Panc1 (cell line): ENCODE data around the gene SOX8. TPM values are rescaled to one million over a fixed set of nuclear protein-coding genes. Genes with fewer than 3 reads are reported as not detected.

Experiments used
- ATAC-seq: fragments of 200-7000 bp; cut with Tn5 transposase; 2 replicates; pipeline ENCODE4 v1.9.1; 2020; ENCODE audit warnings: mild to moderate bottlenecking, moderate library complexity
- BruUV-seq: library from RNA; stranded (reverse); fragments of 400-500 nt; replicated peaks from 2 replicates; lab custom pipeline; 2021; lab: Mats Ljungman, UMichigan
- CTCF ChIA-PET: fragments of 300-600 bp; sonication (Branson Sonifier 250); formaldehyde crosslinking; loops from one replicate; lab custom pipeline; 2022; ENCODE audit warnings: antibody characterized with exemption; lab: Charles Lee
- POLR2A ChIA-PET: fragments of 300-600 bp; sonication (Branson Sonifier 250); formaldehyde crosslinking; loops from one replicate; lab custom pipeline; 2022; ENCODE audit warnings: antibody characterized with exemption; lab: Charles Lee
- DNase-seq: peaks from one replicate; pipeline ENCODE4 v3.0.0-alpha.2; 2010; ENCODE audit warnings: low read depth, low spot score
- H3K27ac ChIP-seq: 2 replicates; pipeline ENCODE4 v1.5.1; 2011; ENCODE audit warnings: mild to moderate bottlenecking, low read length, inconsistent platforms
- H3K27me3 ChIP-seq: fragments of 200-500 bp; sonication (Bioruptor generic); 2 replicates; pipeline ENCODE4 v1.6.0; 2014; ENCODE audit warnings: low read length, inconsistent platforms; ENCODE audit not compliant: control insufficient read depth, insufficient read depth
- H3K36me3 ChIP-seq: fragments of 200-500 bp; sonication (Bioruptor generic); 2 replicates; pipeline ENCODE4 v1.5.1; 2014; ENCODE audit warnings: inconsistent platforms, mild to moderate bottlenecking, low read length, moderate library complexity; ENCODE audit not compliant: control insufficient read depth, insufficient read depth
- H3K4me1 ChIP-seq: 2 replicates; pipeline ENCODE4 v1.5.1; 2011; ENCODE audit warnings: inconsistent platforms, mild to moderate bottlenecking, low read length, moderate library complexity; ENCODE audit not compliant: control insufficient read depth, insufficient read depth
- H3K4me3 ChIP-seq, 2 experiments: 2 replicates each; pipeline ENCODE4 v1.5.1; 2011 to 2012; ENCODE audit warnings: low read depth in 2 of 2, low read length in 2 of 2, mild to moderate bottlenecking in 2 of 2, inconsistent platforms in 1 of 2, moderate library complexity in 1 of 2
- H3K9me3 ChIP-seq: fragments of 200-500 bp; sonication (Bioruptor generic); 2 replicates; pipeline ENCODE4 v1.5.1; 2014; ENCODE audit warnings: low read depth, mild to moderate bottlenecking, inconsistent platforms, low read length, moderate library complexity; ENCODE audit not compliant: control insufficient read depth, insufficient read depth
- CTCF ChIP-seq: fragments of 450-650 bp; IDR thresholded peaks from 2 replicates; pipeline ENCODE4 v1.5.1; 2017; ENCODE audit warnings: mild to moderate bottlenecking
- POLR2AphosphoS5 ChIP-seq: IDR thresholded peaks from 2 replicates; pipeline ENCODE4 v1.6.1; 2012; ENCODE audit warnings: mild to moderate bottlenecking, low read depth, low read length, moderate library complexity
- REST ChIP-seq, 2 experiments: IDR thresholded peaks; 2 replicates each; pipeline ENCODE4 v1.6.1; 2011 to 2012; ENCODE audit warnings: low read depth in 2 of 2, control low read depth in 1 of 2, low read length in 1 of 2, mild to moderate bottlenecking in 1 of 2, moderate library complexity in 1 of 2; ENCODE audit not compliant: insufficient read depth in 1 of 2
- SIN3A ChIP-seq: IDR thresholded peaks from 2 replicates; pipeline ENCODE4 v1.6.1; 2012; ENCODE audit warnings: low read depth, mild to moderate bottlenecking, low read length, moderate library complexity, borderline replicate concordance; ENCODE audit not compliant: insufficient read depth
- TCF7L2 ChIP-seq: IDR thresholded peaks from 2 replicates; pipeline ENCODE4 v1.6.1; 2011; ENCODE audit warnings: mild to moderate bottlenecking, low read depth, low read length, inconsistent platforms
- in situ Hi-C: cut with HindIII; loops from 2 replicates; pipeline ENCODE4 v1.10.0; 2016; ENCODE audit warnings: low sequenced_read_pairs, low pct_unique_long_range_greater_than_20kb
- intact Hi-C: fragments of 100-400 bp; cut with micrococcal nuclease; formaldehyde crosslinking; loops from one replicate; pipeline ENCODE4 v1.10.0; 2022; ENCODE audit not compliant: unreplicated experiment
- total RNA-seq: library from RNA; stranded (reverse); gene quantifications from one replicate; pipeline ENCODE4 v1.2.1, GENCODE V29; 2021; ENCODE audit not compliant: unreplicated experiment

Gene SOX8
- total RNA-seq, 1 experiment from 2014 or later = 1.8 TPM

- Histone ChIP-seq H3K27ac (no peak overlapping the region), H3K36me3 (no peaks in the 10 kb centered on the region), H3K27me3 (no peaks in the 10 kb centered on the region; the same call in 1 of the 2 replicates), H3K4me1 (peaks cover 11% of the 10 kb centered on the region), H3K9me3 (no peaks in the 10 kb centered on the region), H3K4me3 (no peak overlapping the region)
- in situ Hi-C loops (no loop called here), intact Hi-C loops (no loop called here)
- CTCF ChIA-PET = no interaction called here
- no TSS peak for BruUV-seq
- ATAC-seq = no peak
- DNase-seq = no peak
- POLR2A ChIA-PET = no interaction called here
- TF ChIP-seq SIN3A (no peak), REST (IDR thresholded peaks at IDR 0.05; ENCODE audit: insufficient read depth in 1 of 2, low read depth in 2 of 2, low read length in 1 of 2) (no peak), TCF7L2 (no peak), CTCF (no peak), POLR2AphosphoS5 (no peak)
Observed at GRCh38 chr16:995087-995486, 13.5 kb downstream of the SOX8 start.

- intact Hi-C loops = no loop called here
- Histone ChIP-seq H3K36me3 (no peaks in the 10 kb centered on the region), H3K9me3 (no peaks in the 10 kb centered on the region), H3K4me1 (peaks cover 11% of the 10 kb centered on the region), H3K4me3 (no peak overlapping the region), H3K27me3 (no peaks in the 10 kb centered on the region; the same call in 1 of the 2 replicates), H3K27ac (no peak overlapping the region)
- BruUV-seq = no TSS peak
- ATAC-seq (no peak), DNase-seq (no peak)
- TF ChIP-seq REST (IDR thresholded peaks at IDR 0.05; ENCODE audit: insufficient read depth in 1 of 2, low read depth in 2 of 2, low read length in 1 of 2) (no peak), POLR2AphosphoS5 (no peak), SIN3A (no peak), TCF7L2 (no peak), CTCF (no peak)
- in situ Hi-C loops = no loop called here
- CTCF ChIA-PET = no interaction called here
- POLR2A ChIA-PET = no interaction called here
Observed at GRCh38 chr16:995783-996182, 14.2 kb downstream of the SOX8 start.
